ENCODE data around the gene PARP16. TPM values are rescaled to one million over a fixed set of nuclear protein-coding genes. Genes with fewer than 3 reads are reported as not detected.
A peak's percentile ranks its signal among the peaks of the same experiment; 100 is the strongest.

Gene PARP16
- total RNA-seq, 3 donors from 2014 or later (not counting 1 experiment from before 2014, with no cell fraction given), result 11.7 to 19.3 (median 16.4) TPM

GRCh38 chr15:65286069-65286703 lies 497 bp downstream of the PARP16 start:
- Mint-ChIP-seq H3K4me3 (peak overlapping the region; percentile 92), H3K9me3 (no peaks in the 10 kb centered on the region), H3K27ac (peak overlapping the region; percentile 88 to 91), H3K36me3 (no peaks in the 10 kb centered on the region), H3K27me3 (ENCODE audit: low read depth in 2 of 2) (no peaks in the 10 kb centered on the region), H3K4me1 (peaks cover 35% of the 10 kb centered on the region in 2 donors)
- ATAC-seq (peak; percentile 16 to 38 (median 24)), DNase-seq (peak; percentile 42 to 54)
- whole genome bisulfite sequencing (ENCODE audit: insufficient coverage), result under 1% methylated on average over 52 of the region's 52 CpGs
- Histone ChIP-seq H3K4me3 (ENCODE audit: low read length) (peak overlapping the region; percentile 86), H3K9me3 (ENCODE audit: control insufficient read depth, insufficient read depth, low read length) (no peaks in the 10 kb centered on the region), H3K27me3 (ENCODE audit: control insufficient read depth, insufficient read depth, low read length) (no peaks in the 10 kb centered on the region), H3K4me1 (ENCODE audit: control insufficient read depth, insufficient read depth, low read length) (peaks cover 20% of the 10 kb centered on the region), H3K27ac (ENCODE audit: low read length) (peak overlapping the region; percentile 85), H3K36me3 (ENCODE audit: control insufficient read depth, insufficient read depth, low read length) (no peaks in the 10 kb centered on the region)
- no peak for TF ChIP-seq CTCF (IDR thresholded peaks at IDR 0.05)
- intact Hi-C loops (cut with micrococcal nuclease), result loop anchor here (1.0 to 2.0 kb wide), 2 partner anchors 18 to 101 kb away; partner anchors contain the start of genes CLPX and RNU5B-1

GRCh38 chr15:65285291-65286068 lies 1.2 kb downstream of the PARP16 start:
- H3K4me1 ChIP-seq (ENCODE audit: control insufficient read depth, insufficient read depth, low read length), result peaks cover 20% of the 10 kb centered on the region
- no peak for TF ChIP-seq CTCF (IDR thresholded peaks at IDR 0.05)
- H3K9me3 Mint-ChIP-seq, result no peaks in the 10 kb centered on the region
- no peaks in the 10 kb centered on the region for H3K27me3 ChIP-seq (ENCODE audit: control insufficient read depth, insufficient read depth, low read length)
- H3K4me3 Mint-ChIP-seq, result peak overlapping the region; percentile 92
- DNase-seq (no peak), ATAC-seq (no peak)
- peaks cover 35% of the 10 kb centered on the region in 2 donors for H3K4me1 Mint-ChIP-seq
- H3K36me3 Mint-ChIP-seq, result no peaks in the 10 kb centered on the region
- intact Hi-C loops (cut with micrococcal nuclease), result loop anchor here (1.0 to 2.0 kb wide), 2 partner anchors 19 to 101 kb away; partner anchors contain the start of genes CLPX and RNU5B-1
- H3K4me3 ChIP-seq (ENCODE audit: low read length), result peak overlapping the region; percentile 86
- no peaks in the 10 kb centered on the region for H3K36me3 ChIP-seq (ENCODE audit: control insufficient read depth, insufficient read depth, low read length)
- peak overlapping the region; percentile 85 for H3K27ac ChIP-seq (ENCODE audit: low read length)
- H3K27ac Mint-ChIP-seq, result peak overlapping the region; percentile 88 to 91
- no peaks in the 10 kb centered on the region for H3K27me3 Mint-ChIP-seq (ENCODE audit: low read depth in 2 of 2)
- 79% methylated on average over 9 of the region's 10 CpGs for WGBS (ENCODE audit: insufficient coverage)
- no peaks in the 10 kb centered on the region for H3K9me3 ChIP-seq (ENCODE audit: control insufficient read depth, insufficient read depth, low read length)

GRCh38 chr15:65278480-65278879 lies 8.2 kb downstream of the PARP16 start:
- H3K27me3 ChIP-seq (ENCODE audit: control insufficient read depth, insufficient read depth, low read length), result no peaks in the 10 kb centered on the region
- H3K9me3 ChIP-seq (ENCODE audit: control insufficient read depth, insufficient read depth, low read length), result no peaks in the 10 kb centered on the region
- Mint-ChIP-seq H3K27me3 (ENCODE audit: low read depth in 2 of 2) (no peaks in the 10 kb centered on the region), H3K4me3 (peak overlapping the region; percentile 29), H3K27ac (peak overlapping the region; percentile 10 to 76), H3K36me3 (no peaks in the 10 kb centered on the region), H3K9me3 (no peaks in the 10 kb centered on the region), H3K4me1 (peaks cover 40 to 50% of the 10 kb centered on the region in 2 donors)
- no peak for DNase-seq
- WGBS (ENCODE audit: insufficient coverage), result 63% methylated on average over 1 of the region's 1 CpG
- peaks cover 11% of the 10 kb centered on the region for H3K4me1 ChIP-seq (ENCODE audit: control insufficient read depth, insufficient read depth, low read length)
- peak in 1 of 3 donors; percentile 54 for ATAC-seq
- no peak for TF ChIP-seq CTCF (IDR thresholded peaks at IDR 0.05)
- no peak overlapping the region for H3K4me3 ChIP-seq (ENCODE audit: low read length)
- no peaks in the 10 kb centered on the region for H3K36me3 ChIP-seq (ENCODE audit: control insufficient read depth, insufficient read depth, low read length)
- intact Hi-C loops (cut with micrococcal nuclease), result no loop called here
- H3K27ac ChIP-seq (ENCODE audit: low read length), result no peak overlapping the region
